ENCODE measurements around the gene BCAN. TPM values are rescaled to one million over a fixed set of nuclear protein-coding genes. Genes with fewer than 3 reads are reported as not detected.

The BCAN gene
- total RNA-seq, 1 donor from 2014 or later = 2.0 TPM

- intact Hi-C loops (cut with DNase I) = loop anchor here (5.0 kb wide), 2 partner anchors 72 to 267 kb away; no protein-coding TSS in a partner anchor
- Histone ChIP-seq H3K27me3 (no peaks in the 10 kb centered on the region), H3K36me3 (no peaks in the 10 kb centered on the region), H3K4me3 (no peak overlapping the region), H3K4me1 (peaks cover 27% of the 10 kb centered on the region), H3K9me3 (no peaks in the 10 kb centered on the region), H3K27ac (no peak overlapping the region)
- TF ChIP-seq POLR2A (IDR thresholded peaks at IDR 0.05) = no peak
- TF ChIP-seq CTCF (IDR thresholded peaks at IDR 0.05) = no peak
- TF ChIP-seq POLR2AphosphoS5 (IDR thresholded peaks at IDR 0.05; ENCODE audit: insufficient read depth in 1 of 2, low read depth in 1 of 2) = no peak
- DNase-seq (ENCODE audit: extremely low spot score in 2 of 2) = no peak
Observed at GRCh38 chr1:156654700-156655099, 12.8 kb downstream of the BCAN start.

GRCh38 chr1:156655151-156655903 lies 13.4 kb downstream of the BCAN start:
- no peak for TF ChIP-seq POLR2AphosphoS5 (IDR thresholded peaks at IDR 0.05; ENCODE audit: insufficient read depth in 1 of 2, low read depth in 1 of 2)
- TF ChIP-seq CTCF (IDR thresholded peaks at IDR 0.05) = no peak
- no peak for TF ChIP-seq POLR2A (IDR thresholded peaks at IDR 0.05)
- DNase-seq (ENCODE audit: extremely low spot score in 2 of 2) = no peak
- H3K9me3 ChIP-seq = no peaks in the 10 kb centered on the region
- no peak overlapping the region for H3K4me3 ChIP-seq
- no peaks in the 10 kb centered on the region for H3K36me3 ChIP-seq
- H3K27me3 ChIP-seq = no peaks in the 10 kb centered on the region
- intact Hi-C loops (cut with DNase I) = loop anchor here (5.0 kb wide), 2 partner anchors 73 to 268 kb away; no protein-coding TSS in a partner anchor
- H3K4me1 ChIP-seq = peaks cover 33% of the 10 kb centered on the region
- H3K27ac ChIP-seq = no peak overlapping the region

GRCh38 chr1:156655904-156656516 lies 14.1 kb downstream of the BCAN start:
- DNase-seq (ENCODE audit: extremely low spot score in 2 of 2) = no peak
- H3K27ac ChIP-seq = no peak overlapping the region
- no peaks in the 10 kb centered on the region for H3K36me3 ChIP-seq
- H3K27me3 ChIP-seq = no peaks in the 10 kb centered on the region
- intact Hi-C loops (cut with DNase I) = loop anchor here (5.0 kb wide), 2 partner anchors 74 to 269 kb away; no protein-coding TSS in a partner anchor
- H3K9me3 ChIP-seq = no peaks in the 10 kb centered on the region
- H3K4me1 ChIP-seq = peaks cover 40% of the 10 kb centered on the region
- TF ChIP-seq POLR2AphosphoS5 (IDR thresholded peaks at IDR 0.05; ENCODE audit: insufficient read depth in 1 of 2, low read depth in 1 of 2) = no peak
- no peak for TF ChIP-seq POLR2A (IDR thresholded peaks at IDR 0.05)
- TF ChIP-seq CTCF (IDR thresholded peaks at IDR 0.05) = no peak
- no peak overlapping the region for H3K4me3 ChIP-seq

- intact Hi-C loops (cut with DNase I) = loop anchor here (5.0 kb wide), 2 partner anchors 75 to 270 kb away; no protein-coding TSS in a partner anchor
- peak overlapping the region; percentile 23 to 45 for H3K4me3 ChIP-seq
- H3K27ac ChIP-seq = peak overlapping the region; percentile 8
- H3K4me1 ChIP-seq = peaks cover 51% of the 10 kb centered on the region
- H3K9me3 ChIP-seq = no peaks in the 10 kb centered on the region
- no peaks in the 10 kb centered on the region for H3K27me3 ChIP-seq
- no peaks in the 10 kb centered on the region for H3K36me3 ChIP-seq
- TF ChIP-seq CTCF (IDR thresholded peaks at IDR 0.05) (peak; percentile 87 to 91 (median 88)), POLR2AphosphoS5 (IDR thresholded peaks at IDR 0.05; ENCODE audit: insufficient read depth in 1 of 2, low read depth in 1 of 2) (peak; percentile 22 to 31), POLR2A (IDR thresholded peaks at IDR 0.05) (no peak)
- no peak for DNase-seq (ENCODE audit: extremely low spot score in 2 of 2)
Observed at GRCh38 chr1:156656806-156657740, 15.2 kb downstream of the BCAN start.
